Right cardiac atrium (tissue), 5 donors: ENCODE results near the gene HACL1. TPM values are rescaled to one million over a fixed set of nuclear protein-coding genes. Genes with fewer than 3 reads are reported as not detected.
A peak's percentile ranks its signal among the peaks of the same experiment; 100 is the strongest.

Experiments used
- ATAC-seq, 2 donors: fragments of 200-7000 bp; cut with Tn5 transposase; one replicate each; pipeline versions ENCODE4 v1.8.0 to v1.9.1; 2020; ENCODE audit warnings: moderate library complexity in 2 of 2, mild to moderate bottlenecking in 1 of 2
- DNase-seq, 3 donors: peaks; one replicate each; pipeline ENCODE4 v3.0.0-alpha.2; 2020
- H3K27ac ChIP-seq: one replicate; pipeline ENCODE4 v1.5.1; 2013; ENCODE audit warnings: mild to moderate bottlenecking, low read length, control low read depth, moderate library complexity
- H3K27me3 ChIP-seq: one replicate; pipeline ENCODE4 v1.6.1; 2013; ENCODE audit not compliant: control insufficient read depth, insufficient read depth
- H3K4me1 ChIP-seq: one replicate; pipeline ENCODE4 v1.6.1; 2013; ENCODE audit warnings: low read length; ENCODE audit not compliant: control insufficient read depth, insufficient read depth
- H3K4me3 ChIP-seq: one replicate; pipeline ENCODE4 v1.5.1; 2013; ENCODE audit warnings: low read length, control low read depth
- H3K9me3 ChIP-seq: one replicate; pipeline ENCODE4 v1.6.1; 2013; ENCODE audit warnings: low read length; ENCODE audit not compliant: control insufficient read depth
- WGBS: extraction: QIAGEN DNeasy Blood & Tissue Kit; methylation state at CpG from one replicate; pipeline ENCODE4 v1.1.7; 2013; 5-methylcytosine and 5-hydroxymethylcytosine counted together
- intact Hi-C, 4 donors: fragments of 100-400 bp; cut with DNase I; formaldehyde crosslinking; loops; one replicate each; pipeline versions ENCODE4 v1.11.0 to v1.14.0; 2022 to 2023
- polyA plus RNA-seq: library from polyadenylated mRNA; stranded (reverse); fragments of 200-250 nt; gene quantifications from one replicate; pipeline ENCODE4 v1.2.3, GENCODE V29; 2013
- total RNA-seq, 4 donors: library from RNA; stranded (reverse); fragmentation: NEBNext Ultra II Directional; extraction: Animal tissue kit (Norgen Biotek cat#: 25700); gene quantifications; one replicate each; pipeline ENCODE4 v1.2.1, GENCODE V29; 2021
- donor health status: healthy with polysubstance abuse.
- donor health status: DM: no; HTN: yes; CAD: no.
- donor health status: DM: no; HTN: no; CAD: no.
- donor health status: DM: no; HTN: yes; CAD: no; lungs with severe emphysema.
- donor health status: DM: yes; HTN: yes; CAD: no.

HACL1 gene
- total and polyA plus RNA-seq, 5 donors: 9.7 to 16.8 (median 12.1) TPM

GRCh38 chr3:15512166-15512565, 89.2 kb downstream of the HACL1 start:
- H3K4me3 ChIP-seq: no peak overlapping the region
- ATAC-seq (peak; percentile 93 to 94), DNase-seq (peak; percentile 74 to 88 (median 86))
- 21% methylated on average over 10 of the region's 10 CpGs for WGBS
- intact Hi-C loops: no loop called here
- H3K27ac ChIP-seq: peak overlapping the region; percentile 21
- no peaks in the 10 kb centered on the region for H3K9me3 ChIP-seq
- peaks cover 3% of the 10 kb centered on the region for H3K4me1 ChIP-seq
- no peaks in the 10 kb centered on the region for H3K27me3 ChIP-seq

- Histone ChIP-seq H3K27me3 (no peaks in the 10 kb centered on the region), H3K9me3 (no peaks in the 10 kb centered on the region), H3K4me1 (peaks cover 3% of the 10 kb centered on the region), H3K27ac (no peak overlapping the region), H3K4me3 (no peak overlapping the region)
- 94% methylated on average over 3 of the region's 3 CpGs for WGBS
- ATAC-seq: no peak
- intact Hi-C loops: no loop called here
- no peak for DNase-seq
Observed at GRCh38 chr3:15511156-15511555, 90.2 kb downstream of the HACL1 start.

Other genes starting within 250 kb of the HACL1 start
- 10 to 100 TPM in 3 of 4 donors, 1 to 10 TPM in 1; 8.3 to 11.8 (median 10.6) TPM for gene METTL6, start 174.0 kb downstream of the HACL1 start, total RNA-seq
- gene METTL6, start 174.0 kb downstream of the HACL1 start, polyA plus RNA-seq: 8.8 TPM
- gene EAF1, start 174.0 kb downstream of the HACL1 start, total RNA-seq: 10 to 100 TPM in 1 of 4 donors, 1 to 10 TPM in 3; 6.7 to 13.1 (median 8.3) TPM
- 3.3 TPM for gene EAF1, start 174.0 kb downstream of the HACL1 start, polyA plus RNA-seq
- 10 to 100 TPM in 1 of 4 donors, 1 to 10 TPM in 3; 1.7 to 18.9 (median 3.4) TPM for gene COLQ, start 79.9 kb downstream of the HACL1 start, total RNA-seq
- gene COLQ, start 79.9 kb downstream of the HACL1 start, polyA plus RNA-seq: 4.3 TPM
- 10 to 100 TPM; 10.1 to 13.5 (median 10.9) TPM for gene BTD, start 176 bp upstream of the HACL1 start, total RNA-seq
- gene BTD, start 176 bp upstream of the HACL1 start, polyA plus RNA-seq: 8.0 TPM
- gene ANKRD28, start 196.4 kb upstream of the HACL1 start, total RNA-seq: 10 to 100 TPM in 2 of 4 donors, 1 to 10 TPM in 2; 9.1 to 14.3 (median 11.3) TPM
- 3.8 TPM for gene ANKRD28, start 196.4 kb upstream of the HACL1 start, polyA plus RNA-seq